Dermis blood vessel endothelial cell (primary cell): ENCODE results near the gene SLC25A22. TPM values are rescaled to one million over a fixed set of nuclear protein-coding genes. Genes with fewer than 3 reads are reported as not detected.

ENCODE experiments used
- DNase-seq: peaks from one replicate; pipeline ENCODE4 v3.0.0; 2010
- total RNA-seq: library from RNA; depleted of rRNA; stranded (reverse); fragments of >200 nt; gene quantifications from 2 replicates; pipeline ENCODE4 v1.2.3, GENCODE V29; 2014

SLC25A22 gene
- total RNA-seq, 1 donor from 2014 or later = 7.1 TPM

DNA sequence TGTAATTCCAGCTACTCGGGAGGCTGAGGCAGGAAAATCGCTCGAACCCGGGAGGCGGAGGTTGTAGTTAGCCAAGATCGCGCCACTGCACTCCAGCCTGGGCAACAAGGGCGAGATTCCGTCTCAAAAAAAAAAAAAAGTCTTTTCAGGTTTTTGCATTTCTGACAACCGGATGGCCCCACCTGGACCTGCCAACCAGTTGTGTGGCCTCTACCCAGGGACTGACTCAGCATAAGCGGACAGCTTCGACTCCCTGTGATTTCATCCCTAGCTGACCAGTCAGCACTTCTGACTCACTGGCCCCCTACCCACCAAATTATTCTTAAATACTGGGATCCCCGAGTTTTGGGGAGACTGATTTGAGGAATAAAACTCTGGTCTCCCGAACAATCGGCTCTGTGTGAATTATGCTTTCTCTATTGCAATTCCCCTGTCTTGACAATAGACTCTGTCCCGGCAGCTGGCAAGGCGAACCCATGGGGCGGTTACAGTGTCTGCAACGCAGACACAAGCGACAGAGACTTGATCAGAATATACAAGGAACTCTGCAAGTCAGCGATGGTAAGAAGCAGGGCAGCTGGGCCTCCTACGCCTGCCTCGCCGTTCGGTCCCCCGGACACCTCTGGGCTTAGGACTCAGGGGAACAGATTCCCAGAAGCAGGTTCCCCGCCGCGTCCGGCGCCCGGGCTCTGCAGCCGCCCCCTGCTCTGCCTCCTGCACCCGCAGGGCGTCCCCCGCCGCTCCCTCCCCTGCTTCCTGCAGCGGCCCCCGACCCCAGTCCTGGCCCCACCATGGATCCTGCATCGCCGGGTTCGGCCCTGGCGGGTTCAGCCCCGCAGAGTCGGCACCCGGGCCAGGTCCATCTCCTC is 51.6 kb downstream of the SLC25A22 start:
- peak; percentile 22 for DNase-seq

DNA sequence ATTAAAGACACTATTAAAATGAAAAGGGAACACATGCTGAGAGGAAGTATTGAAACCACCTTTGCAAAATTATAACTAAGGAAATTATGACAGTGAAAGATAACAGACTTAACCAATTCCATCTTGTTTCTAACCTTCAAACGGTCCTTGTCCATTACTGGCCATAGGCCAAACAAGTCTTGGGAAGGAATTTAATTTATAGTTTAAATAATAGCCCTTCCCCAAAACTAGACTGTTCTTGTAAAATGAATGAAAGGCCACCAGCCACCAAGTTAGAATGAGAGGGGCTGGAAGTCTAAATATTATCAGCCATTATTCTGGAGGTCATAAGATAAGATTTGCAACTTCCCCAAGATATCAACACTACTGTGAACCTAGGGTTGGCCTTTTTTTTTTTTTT is 52.7 kb downstream of the SLC25A22 start:
- DNase-seq = no peak

DNA sequence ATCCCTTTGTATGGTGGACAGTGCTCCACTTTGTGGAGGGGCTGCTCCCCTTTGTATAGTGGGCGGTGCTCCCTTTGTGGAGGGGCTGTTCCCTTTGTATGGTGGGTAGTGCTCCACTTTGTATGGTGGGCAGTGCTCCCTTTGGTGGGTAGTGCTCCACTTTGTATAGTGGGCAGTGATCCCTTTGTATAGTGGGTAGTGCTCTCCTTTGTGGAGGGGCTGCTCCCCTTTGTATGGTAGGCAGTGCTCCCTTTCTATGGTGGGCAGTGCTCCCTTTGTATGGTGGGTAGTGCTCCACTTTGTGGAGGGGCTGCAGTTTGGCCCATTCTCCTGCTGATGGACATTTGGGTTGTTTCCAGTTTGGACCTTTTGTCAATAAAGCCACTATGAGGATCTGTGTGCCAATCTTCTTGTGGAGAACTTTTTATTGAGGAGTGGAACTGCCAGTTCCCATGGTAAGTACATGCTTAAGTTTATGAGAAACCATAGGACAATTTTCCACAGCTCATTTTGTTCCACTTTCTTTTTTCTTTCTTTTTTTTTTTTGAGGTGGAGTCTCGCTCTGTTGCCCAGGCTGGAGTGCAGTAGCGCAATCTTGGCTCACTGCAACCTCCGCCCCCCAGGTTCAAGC is 55.4 kb downstream of the SLC25A22 start:
- no peak for DNase-seq

DNA sequence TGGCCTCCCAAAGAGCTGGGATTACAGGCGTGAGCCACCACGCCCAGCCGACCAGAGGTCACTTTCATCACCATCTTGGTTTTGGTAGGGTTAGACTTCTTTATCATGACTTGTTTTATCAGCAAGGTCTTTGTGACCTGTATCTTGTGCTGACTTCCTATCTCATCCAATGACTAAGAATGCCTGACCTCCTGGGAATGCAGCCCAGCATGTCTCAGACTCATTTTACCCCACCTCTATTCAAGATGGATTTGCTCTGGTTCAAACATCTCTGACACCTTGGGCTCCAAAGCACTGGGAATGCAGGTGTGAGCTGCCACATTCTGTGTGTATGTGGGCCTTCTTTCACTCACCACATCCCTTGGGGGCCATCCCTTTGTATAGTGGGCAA is 55.9 kb downstream of the SLC25A22 start:
- no peak for DNase-seq

Other genes with a start within 250 kb of the SLC25A22 start
- gene LMNTD2, start 237.5 kb downstream of the SLC25A22 start, total RNA-seq = 1.3 and 2.6 TPM in 2 replicates
- 21.3 and 25.2 TPM in 2 replicates for gene RASSF7, start 237.3 kb downstream of the SLC25A22 start, total RNA-seq
- 27.7 and 31.4 TPM in 2 replicates for gene PHRF1, start 221.8 kb downstream of the SLC25A22 start, total RNA-seq
- 16.8 and 24.2 TPM in 2 replicates for gene IRF7, start 182.3 kb downstream of the SLC25A22 start, total RNA-seq
- not detected in 2 replicates for gene CDHR5, start 173.3 kb downstream of the SLC25A22 start, total RNA-seq
- not detected in 2 replicates for gene SCT, start 171.1 kb downstream of the SLC25A22 start, total RNA-seq
- gene DRD4, start 161.0 kb downstream of the SLC25A22 start, total RNA-seq = under 0.01 TPM in 1 of 2 replicates, not detected in the other
- 36.8 and 40.8 TPM in 2 replicates for gene DEAF1, start 103.1 kb downstream of the SLC25A22 start, total RNA-seq
- gene TMEM80, start 102.5 kb downstream of the SLC25A22 start, total RNA-seq = 10.7 and 12.4 TPM in 2 replicates
- 2.7 and 3.1 TPM in 2 replicates for gene EPS8L2, start 92.0 kb downstream of the SLC25A22 start, total RNA-seq
- gene TALDO1, start 50.8 kb downstream of the SLC25A22 start, total RNA-seq = 115 and 149 TPM in 2 replicates
- gene GATD1, start 20.8 kb downstream of the SLC25A22 start, total RNA-seq = 19.6 and 23.4 TPM in 2 replicates
- 0.14 and 0.17 TPM in 2 replicates for gene CEND1, start 8.2 kb downstream of the SLC25A22 start, total RNA-seq
- 7.8 and 12.1 TPM in 2 replicates for gene PIDD1, start 7.0 kb upstream of the SLC25A22 start, total RNA-seq
- 199 and 232 TPM in 2 replicates for gene RPLP2, start 11.7 kb upstream of the SLC25A22 start, total RNA-seq
- 41.4 and 76.9 TPM in 2 replicates for gene PNPLA2, start 20.6 kb upstream of the SLC25A22 start, total RNA-seq
- 27.5 and 29.8 TPM in 2 replicates for gene CRACR2B, start 29.6 kb upstream of the SLC25A22 start, total RNA-seq
- gene CD151, start 34.7 kb upstream of the SLC25A22 start, total RNA-seq = 700 and 712 TPM in 2 replicates
- 81.9 and 193 TPM in 2 replicates for gene POLR2L, start 44.2 kb upstream of the SLC25A22 start, total RNA-seq
- 167 and 179 TPM in 2 replicates for gene TSPAN4, start 44.6 kb upstream of the SLC25A22 start, total RNA-seq
- 38.1 and 56.4 TPM in 2 replicates for gene CHID1, start 112.5 kb upstream of the SLC25A22 start, total RNA-seq
- 51.1 and 57.9 TPM in 2 replicates for gene AP2A2, start 127.6 kb upstream of the SLC25A22 start, total RNA-seq
- gene MUC6, start 238.4 kb upstream of the SLC25A22 start, total RNA-seq = not detected in 2 replicates